HPDE6-E6E7 (cell line): ENCODE results near the gene CGA.
A peak's percentile ranks its signal among the peaks of the same experiment; 100 is the strongest.
"Not testable (repeated sequence)": the region's sequence is repeated elsewhere in the genome, so short reads cannot be mapped to it uniquely, and the experiment has no call there.

Experiments used
- DNase-seq: peaks from one replicate; pipeline ENCODE4 v3.0.0; 2011; ENCODE audit warnings: missing footprints; ENCODE audit errors: extremely low spot score

The CGA gene

GRCh38 chr6:87095087-87095509 lies at the start of gene CGA:
TSS of gene CGA (minus strand) at chr6:87095106. CDS start at chr6:87088200, 6,906 bp downstream.
- DNase-seq, result no peak

GRCh38 chr6:87139927-87140326 lies 45.0 kb upstream of the CGA start:
- DNase-seq, result not testable (repeated sequence)

- DNase-seq, result peak; percentile 38
Observed at GRCh38 chr6:87139236-87139635, 44.3 kb upstream of the CGA start.

GRCh38 chr6:87136963-87137362 lies 42.1 kb upstream of the CGA start:
- no peak for DNase-seq

DNA sequence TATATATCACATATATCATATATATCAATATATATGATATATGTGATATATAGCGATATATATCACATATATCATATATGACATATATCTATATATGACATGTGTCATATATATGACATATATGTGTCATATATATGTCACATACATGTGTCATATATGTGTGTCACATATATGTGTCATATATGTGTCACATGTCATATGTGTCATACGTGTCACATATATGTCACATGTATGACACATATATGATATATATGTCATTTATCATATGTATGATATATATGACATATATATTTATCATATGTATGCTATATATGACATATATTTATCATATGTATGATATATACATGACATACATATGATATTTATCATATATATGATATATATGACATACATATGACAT lies 32.8 kb upstream of the CGA start:
- no peak for DNase-seq

DNA sequence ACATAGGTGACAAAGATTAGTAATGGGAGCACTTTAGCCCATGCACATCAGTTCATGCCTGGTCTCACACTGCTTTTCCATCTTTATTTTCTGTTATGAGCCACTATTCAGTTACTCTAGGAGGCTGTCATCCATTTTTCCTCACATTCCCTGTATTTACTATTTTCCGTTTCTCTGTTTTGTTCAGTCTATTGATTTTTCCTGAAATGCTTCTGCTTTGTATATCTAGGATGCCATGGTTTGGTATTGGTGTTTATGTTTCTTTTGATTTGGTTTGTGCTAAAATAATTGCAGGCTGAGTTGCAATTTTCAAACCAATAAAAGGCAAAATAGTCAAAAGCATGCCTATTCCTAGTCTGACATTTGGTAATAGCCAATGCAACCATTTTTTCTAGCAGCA lies 31.6 kb upstream of the CGA start:
- DNase-seq, result no peak

DNA sequence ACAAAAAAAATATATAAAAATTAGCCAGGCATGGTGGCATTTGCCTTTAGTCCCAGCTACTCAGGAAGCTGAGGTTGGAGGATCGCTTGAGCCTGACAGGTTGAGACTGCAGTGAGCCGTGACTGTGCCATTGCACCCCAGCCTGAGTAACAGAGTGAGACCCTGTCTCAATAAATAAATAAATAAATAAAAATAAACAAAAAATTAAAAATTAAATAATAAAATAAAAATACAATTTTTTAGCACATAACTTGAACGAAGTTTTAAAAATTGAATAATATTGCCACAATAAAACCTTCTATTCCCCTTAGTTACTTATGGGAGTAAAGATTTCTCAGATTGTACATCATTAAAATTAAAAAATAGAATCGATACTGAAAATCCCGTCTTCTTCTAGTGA lies 29.2 kb upstream of the CGA start:
- no peak for DNase-seq

DNA sequence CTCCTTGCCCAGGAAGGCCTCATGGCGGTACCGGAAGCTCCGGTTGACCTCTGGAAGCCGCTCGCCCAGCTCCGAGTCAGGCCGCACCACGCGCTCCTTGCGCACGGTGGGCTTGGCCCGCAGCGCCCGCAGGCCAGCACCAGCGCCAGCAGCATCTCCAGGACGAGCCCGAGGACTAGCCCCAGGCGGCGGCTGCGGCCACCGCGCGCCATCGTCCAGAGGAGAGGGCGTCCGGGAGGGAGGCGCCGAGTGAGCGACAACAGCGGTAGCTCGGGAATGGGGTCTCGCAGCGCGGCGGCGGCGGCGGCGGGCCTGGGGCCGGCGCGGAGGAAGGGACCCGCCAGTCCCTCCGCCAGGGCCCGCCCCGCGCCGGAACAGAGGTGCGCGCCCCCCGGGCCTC lies 27.6 kb upstream of the CGA start:
- DNase-seq, result no peak

DNA sequence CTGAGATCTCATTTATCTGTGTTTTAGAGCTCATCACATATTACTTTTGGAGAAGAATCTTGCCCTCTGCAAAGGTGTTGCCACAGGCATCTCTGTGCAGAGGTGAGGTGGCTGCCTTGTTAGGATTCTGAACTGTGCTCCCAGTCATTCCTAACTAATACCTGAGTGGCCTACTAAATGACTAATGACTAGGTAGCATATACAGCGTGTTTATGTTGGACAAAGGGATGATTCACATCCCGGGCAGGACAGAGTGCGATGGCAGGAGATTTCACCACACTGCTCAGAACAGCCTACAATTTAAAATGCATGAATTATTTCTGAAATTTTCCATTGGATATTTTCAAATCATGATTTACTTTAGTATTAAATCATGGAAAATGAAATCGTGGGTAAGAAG lies 23.1 kb upstream of the CGA start:
- peak; percentile 88 for DNase-seq

- DNase-seq, result no peak
Observed at GRCh38 chr6:87116922-87117321, 22.0 kb upstream of the CGA start.

- DNase-seq, result no peak
Observed at GRCh38 chr6:87115402-87116135, 20.7 kb upstream of the CGA start.

- no peak for DNase-seq
Observed at GRCh38 chr6:87110636-87111035, 15.7 kb upstream of the CGA start.

DNA sequence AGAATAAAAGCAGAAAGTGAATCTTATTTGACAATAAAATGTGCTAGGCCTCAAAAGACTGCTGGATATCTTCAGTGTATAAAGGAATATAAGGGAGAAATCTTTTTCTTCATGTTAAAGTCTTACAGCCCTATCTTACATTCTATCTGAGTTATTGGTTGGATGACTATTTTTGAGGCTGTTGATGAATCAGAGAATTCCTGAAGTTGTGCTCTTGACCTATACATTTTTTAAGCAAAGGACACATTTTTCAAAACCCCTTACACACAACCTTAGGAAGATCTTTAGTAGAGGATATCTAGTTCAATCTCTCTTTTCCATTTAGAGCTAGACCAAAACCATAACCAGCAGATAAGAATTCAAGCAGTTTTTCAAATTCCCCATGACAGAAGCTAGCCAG lies 10.9 kb upstream of the CGA start:
- DNase-seq, result no peak

- no peak for DNase-seq
Observed at GRCh38 chr6:87104667-87105066, 9.8 kb upstream of the CGA start.

GRCh38 chr6:87103977-87104601 lies 9.2 kb upstream of the CGA start:
- DNase-seq, result no peak

- no peak for DNase-seq
Observed at GRCh38 chr6:87102151-87102621, 7.3 kb upstream of the CGA start.

- DNase-seq, result no peak
Observed at GRCh38 chr6:87101067-87101466, 6.2 kb upstream of the CGA start.

GRCh38 chr6:87100216-87100615 lies 5.3 kb upstream of the CGA start:
- no peak for DNase-seq

DNA sequence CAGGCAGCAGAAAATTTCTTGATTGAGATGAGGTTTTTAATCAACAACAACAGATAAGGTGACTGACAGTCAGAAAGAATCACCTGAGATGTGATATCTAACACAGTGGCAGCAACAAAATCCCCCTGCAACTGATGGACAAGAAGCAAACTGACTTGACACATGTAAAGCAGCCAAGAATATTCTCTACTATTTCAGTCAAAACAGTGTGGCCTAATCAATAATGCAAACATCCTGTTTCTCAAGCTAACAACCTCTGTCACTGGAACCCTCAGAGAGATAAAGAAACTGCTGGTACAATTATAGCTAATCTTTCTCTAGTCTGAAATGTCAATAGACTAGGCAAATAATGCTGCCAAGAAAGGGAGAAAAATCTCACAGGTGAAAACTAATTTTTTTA lies 4.6 kb upstream of the CGA start:
- DNase-seq, result no peak

DNA sequence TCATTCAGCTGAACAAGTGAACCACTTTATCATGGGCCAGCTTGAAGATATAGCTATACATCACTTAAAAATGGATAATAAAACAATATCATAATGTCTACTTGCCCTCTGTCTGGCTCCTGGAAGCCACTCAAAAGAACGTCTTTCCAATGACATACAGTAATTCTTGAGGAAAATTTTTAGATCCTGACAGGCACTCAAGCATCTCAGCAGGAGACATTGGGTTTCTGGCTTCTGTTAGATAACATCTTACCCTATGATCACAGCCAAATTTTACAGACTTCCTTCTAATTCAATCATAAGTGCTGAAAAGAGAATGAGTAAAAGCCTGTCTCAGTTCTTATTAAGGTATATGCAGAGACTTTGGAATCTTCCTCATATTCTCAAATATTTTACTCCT lies 330 bp downstream of the CGA start:
- DNase-seq, result no peak

DNA sequence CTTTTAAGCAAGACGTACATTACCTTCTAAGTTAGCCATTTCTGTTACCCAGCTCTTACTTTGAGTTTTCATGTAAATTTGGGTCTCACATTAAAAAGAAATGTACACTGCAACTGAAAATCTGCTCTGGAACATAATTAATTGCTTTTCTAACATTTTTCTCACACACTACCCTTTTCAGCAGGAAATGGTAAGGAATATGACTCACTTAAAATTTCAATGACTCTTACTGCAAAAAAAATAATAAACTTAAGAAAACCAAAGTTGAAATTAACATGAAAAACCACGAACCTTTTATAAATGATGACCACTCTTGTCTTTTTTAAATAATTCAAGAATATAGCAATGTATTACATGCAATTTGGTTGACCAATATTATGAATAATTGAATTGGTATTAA lies 1.3 kb downstream of the CGA start:
- DNase-seq, result no peak

GRCh38 chr6:87093199-87093598 lies 1.7 kb downstream of the CGA start:
- no peak for DNase-seq

DNA sequence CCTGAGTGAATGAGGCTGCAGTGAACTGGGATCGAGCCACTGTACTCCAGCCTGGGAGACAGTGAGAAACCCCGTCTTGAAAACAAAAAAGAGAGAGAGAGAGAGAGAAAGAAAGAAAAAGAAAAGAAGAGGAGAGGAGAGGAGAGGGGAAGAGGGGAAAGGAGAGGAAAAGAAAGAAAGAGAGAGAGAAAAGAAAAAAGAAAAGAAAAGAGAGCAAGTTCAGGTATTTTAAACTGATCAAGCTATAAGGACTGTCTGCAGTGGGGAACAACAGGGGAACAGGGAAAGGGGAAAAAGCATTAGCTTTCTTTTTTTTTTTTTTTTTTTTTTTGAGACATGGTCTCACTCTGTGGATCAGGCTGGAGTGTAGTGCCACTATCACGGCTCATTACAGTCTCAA lies 2.5 kb downstream of the CGA start:
- DNase-seq, result no peak

GRCh38 chr6:87089135-87089534 lies 5.8 kb downstream of the CGA start:
- no peak for DNase-seq
